GM19438 (cell line): ENCODE data around the gene PIK3CB.
"Not testable (repeated sequence)": the region's sequence is repeated elsewhere in the genome, so short reads cannot be mapped to it uniquely, and the experiment has no call there.

Experiments
- ATAC-seq: cut with Tn5 transposase; IDR thresholded peaks from one replicate; pipeline ENCODE4 v1.9.1; 2021; ENCODE audit warnings: low read depth; ENCODE audit not compliant: unreplicated experiment

Gene PIK3CB

GRCh38 chr3:138848696-138849095, 14.0 kb upstream of the PIK3CB start:
- ATAC-seq = no peak

- not testable (repeated sequence) for ATAC-seq
Observed at GRCh38 chr3:138846824-138847223, 12.1 kb upstream of the PIK3CB start.

- no peak for ATAC-seq
Observed at GRCh38 chr3:138846262-138846791, 11.6 kb upstream of the PIK3CB start.

- no peak for ATAC-seq
Observed at GRCh38 chr3:138845771-138846173, 11.0 kb upstream of the PIK3CB start.

- no peak for ATAC-seq
Observed at GRCh38 chr3:138845181-138845601, 10.5 kb upstream of the PIK3CB start.

- peak; percentile 83 for ATAC-seq
Observed at GRCh38 chr3:138842483-138843188, 7.9 kb upstream of the PIK3CB start.

GRCh38 chr3:138838385-138838784, 3.7 kb upstream of the PIK3CB start:
- ATAC-seq = not testable (repeated sequence)

- not testable (repeated sequence) for ATAC-seq
Observed at GRCh38 chr3:138835846-138836245, 1.1 kb upstream of the PIK3CB start.

- peak; percentile 1 for ATAC-seq
Observed at GRCh38 chr3:138835397-138835757, 649 bp upstream of the PIK3CB start.

- peak; percentile 50 for ATAC-seq
Observed at GRCh38 chr3:138833899-138834595, 681 bp downstream of the PIK3CB start.

GRCh38 chr3:138832473-138833057, 2.2 kb downstream of the PIK3CB start:
- not testable (repeated sequence) for ATAC-seq

- no peak for ATAC-seq
Observed at GRCh38 chr3:138829886-138830510, 4.7 kb downstream of the PIK3CB start.

GRCh38 chr3:138829097-138829496, 5.6 kb downstream of the PIK3CB start:
- no peak for ATAC-seq

GRCh38 chr3:138827222-138827621, 7.5 kb downstream of the PIK3CB start:
- ATAC-seq = no peak

GRCh38 chr3:138825336-138825735, 9.4 kb downstream of the PIK3CB start:
- no peak for ATAC-seq

- no peak for ATAC-seq
Observed at GRCh38 chr3:138824114-138824506, 10.6 kb downstream of the PIK3CB start.

- not testable (repeated sequence) for ATAC-seq
Observed at GRCh38 chr3:138820379-138820778, 14.3 kb downstream of the PIK3CB start.

GRCh38 chr3:138818185-138818860, 16.4 kb downstream of the PIK3CB start:
- no peak for ATAC-seq

- no peak for ATAC-seq
Observed at GRCh38 chr3:138817695-138818094, 17.0 kb downstream of the PIK3CB start.

- ATAC-seq = no peak
Observed at GRCh38 chr3:138812806-138813205, 21.9 kb downstream of the PIK3CB start.
